ENCODE results near the gene PLOD2.

PLOD2 gene

GRCh38 chr3:146035366-146035765 is 125.6 kb downstream of the PLOD2 start:
- no peak for DNase-seq

GRCh38 chr3:146033950-146034349 is 127.0 kb downstream of the PLOD2 start:
- DNase-seq: no peak

GRCh38 chr3:146026547-146026946 is 134.4 kb downstream of the PLOD2 start:
- DNase-seq: no peak

GRCh38 chr3:146024260-146024659 is 136.7 kb downstream of the PLOD2 start:
- DNase-seq: no peak

GRCh38 chr3:146020969-146021368 is 140.0 kb downstream of the PLOD2 start:
- DNase-seq: no peak

- DNase-seq: no peak
These were observed 141.5 kb downstream of the PLOD2 start for GRCh38 chr3:146019508-146019907.
